K562 (cell line): Measurements from ENCODE around the gene ADAM15. TPM values are rescaled to one million over a fixed set of nuclear protein-coding genes. Genes with fewer than 3 reads are reported as not detected.

Experiments
- ATF7 ChIP-seq: fragments of 450-650 bp; IDR thresholded peaks from 2 replicates; pipeline ENCODE4 v1.7.1; 2014; ENCODE audit warnings: mild to moderate bottlenecking, moderate library complexity
- CAMTA2 ChIP-seq: fragments of 250-450 bp; sonication (Bioruptor Pico); conservative IDR thresholded peaks from 2 replicates; pipeline ENCODE4 v1.5.1; 2022
- DPF2 ChIP-seq: fragments of 450-650 bp; IDR thresholded peaks from 2 replicates; pipeline ENCODE4 v1.6.1; 2016
- GATAD2B ChIP-seq: fragments of 450-650 bp; IDR thresholded peaks from 2 replicates; pipeline ENCODE4 v1.6.1; 2017; ENCODE audit warnings: mild to moderate bottlenecking, borderline replicate concordance
- HINFP ChIP-seq: fragments of 450-650 bp; conservative IDR thresholded peaks from 2 replicates; pipeline ENCODE4 v1.6.1; 2016; ENCODE audit warnings: missing genetic modification characterization, low read depth, mild to moderate bottlenecking, control low read depth, missing compliant biosample characterization
- JUN ChIP-seq, 2 experiments: sonication (generic) in 1 of 2; formaldehyde crosslinking in 1 of 2; IDR thresholded peaks; 2 replicates each; pipeline versions ENCODE4 v1.6.1 to v1.8.0; 2012 to 2022; ENCODE audit warnings: borderline replicate concordance in 2 of 2, mild to moderate bottlenecking in 2 of 2, improper control_type of control experiment in 1 of 2, low read depth in 1 of 2, low read length in 1 of 2, missing genetic modification reagents in 1 of 2
- MAZ ChIP-seq, 2 experiments: fragments of 450-650 bp in 1 of 2; sonication (generic) in 1 of 2; formaldehyde crosslinking; IDR thresholded peaks in 1 of 2; conservative IDR thresholded peaks in 1 of 2; 2 replicates each; pipeline versions ENCODE4 v1.4.0 to v1.5.0; 2020; ENCODE audit warnings: mild to moderate bottlenecking in 1 of 2, missing genetic modification reagents in 1 of 2
- MCM5 ChIP-seq: fragments of 450-650 bp; IDR thresholded peaks from 2 replicates; pipeline ENCODE4 v1.6.1; 2016; ENCODE audit warnings: low read depth
- MIER1 ChIP-seq: fragments of 450-650 bp; IDR thresholded peaks from 2 replicates; pipeline ENCODE4 v1.6.1; 2016; ENCODE audit warnings: antibody characterized with exemption, mild to moderate bottlenecking, low read depth
- NFYB ChIP-seq: IDR thresholded peaks from 2 replicates; pipeline ENCODE4 v1.6.1; 2011; ENCODE audit warnings: mild to moderate bottlenecking, moderate library complexity; ENCODE audit not compliant: insufficient read length; ENCODE audit errors: extremely low read depth
- RCOR1 ChIP-seq, 2 experiments: IDR thresholded peaks; 2 replicates each; pipeline ENCODE4 v1.6.1; 2012; ENCODE audit warnings: low read depth in 2 of 2, low read length in 2 of 2, borderline replicate concordance in 1 of 2, improper control_type of control experiment in 1 of 2
- SP2 ChIP-seq: IDR thresholded peaks from 2 replicates; pipeline ENCODE4 v1.6.1; 2011; ENCODE audit warnings: mild to moderate bottlenecking, low read depth, low read length, moderate library complexity; ENCODE audit not compliant: poor library complexity, severe bottlenecking; ENCODE audit errors: extremely low read depth
- TAF9B ChIP-seq: fragments of 450-650 bp; IDR thresholded peaks from 2 replicates; pipeline ENCODE4 v1.6.1; 2018; ENCODE audit warnings: mild to moderate bottlenecking; ENCODE audit not compliant: partially characterized antibody
- ZNF282 ChIP-seq: sonication (generic); formaldehyde crosslinking; IDR thresholded peaks from 2 replicates; pipeline ENCODE4 v1.8.1; 2023; ENCODE audit warnings: missing genetic modification reagents
- ZNF764 ChIP-seq: fragments of 250-450 bp; sonication (Bioruptor Pico); IDR thresholded peaks from 2 replicates; pipeline ENCODE4 v1.4.0; 2020; ENCODE audit warnings: low read depth, mild to moderate bottlenecking, moderate library complexity
- polyA plus RNA-seq, 8 experiments: library from polyadenylated mRNA; depleted of rRNA in 4 of 8; stranded (reverse) in 5 of 8; unstranded in 3 of 8; fragments of >200 nt; fragmentation: Nextera tagmentation in 2 of 8; fragmentation: Illumina TruSeq in 1 of 8; extraction: Ambion mirVana in 2 of 8; extraction: Trizol in 1 of 8; gene quantifications; 2 replicates each; pipeline versions ENCODE4 v1.2.1 to v1.2.3, GENCODE V29; 2011 to 2014; ENCODE audit warnings: inconsistent platforms in 1 of 8, missing spikeins in 1 of 8
- total RNA-seq, 7 experiments: library from RNA; depleted of rRNA in 6 of 7; stranded (reverse); fragments of >200 nt in 6 of 7; fragmentation: Illumina TruSeq in 2 of 7; extraction: Trizol in 2 of 7; gene quantifications; 2 replicates each; pipeline versions ENCODE4 v1.2.1 to v1.2.3, GENCODE V29; 2011 to 2021; ENCODE audit warnings: low replicate concordance in 1 of 7
- TF ChIP-seq, protein P1 (sequence below): fragments of 450-650 bp; IDR thresholded peaks from 2 replicates; pipeline ENCODE4 v1.6.1; 2017; ENCODE audit warnings: antibody characterized with exemption, mild to moderate bottlenecking
- TF ChIP-seq, protein P2 (sequence below): fragments of 450-650 bp; IDR thresholded peaks from one replicate; pipeline ENCODE4 v1.6.1; 2018; ENCODE audit warnings: mild to moderate bottlenecking, moderate library complexity; ENCODE audit not compliant: partially characterized antibody
- TF ChIP-seq, protein P3 (sequence below): fragments of 450-650 bp; formaldehyde crosslinking; conservative IDR thresholded peaks from 2 replicates; pipeline ENCODE4 v1.4.0; 2022; ENCODE audit warnings: mild to moderate bottlenecking, missing genetic modification characterization

ADAM15 gene
- total and polyA plus RNA-seq, 9 of the 15 experiments (the other 6 are each of a cell fraction or from before 2014, with no cell fraction given) = 0.69 to 72.3 (median 32.8) TPM

- TF ChIP-seq, protein P1, sequence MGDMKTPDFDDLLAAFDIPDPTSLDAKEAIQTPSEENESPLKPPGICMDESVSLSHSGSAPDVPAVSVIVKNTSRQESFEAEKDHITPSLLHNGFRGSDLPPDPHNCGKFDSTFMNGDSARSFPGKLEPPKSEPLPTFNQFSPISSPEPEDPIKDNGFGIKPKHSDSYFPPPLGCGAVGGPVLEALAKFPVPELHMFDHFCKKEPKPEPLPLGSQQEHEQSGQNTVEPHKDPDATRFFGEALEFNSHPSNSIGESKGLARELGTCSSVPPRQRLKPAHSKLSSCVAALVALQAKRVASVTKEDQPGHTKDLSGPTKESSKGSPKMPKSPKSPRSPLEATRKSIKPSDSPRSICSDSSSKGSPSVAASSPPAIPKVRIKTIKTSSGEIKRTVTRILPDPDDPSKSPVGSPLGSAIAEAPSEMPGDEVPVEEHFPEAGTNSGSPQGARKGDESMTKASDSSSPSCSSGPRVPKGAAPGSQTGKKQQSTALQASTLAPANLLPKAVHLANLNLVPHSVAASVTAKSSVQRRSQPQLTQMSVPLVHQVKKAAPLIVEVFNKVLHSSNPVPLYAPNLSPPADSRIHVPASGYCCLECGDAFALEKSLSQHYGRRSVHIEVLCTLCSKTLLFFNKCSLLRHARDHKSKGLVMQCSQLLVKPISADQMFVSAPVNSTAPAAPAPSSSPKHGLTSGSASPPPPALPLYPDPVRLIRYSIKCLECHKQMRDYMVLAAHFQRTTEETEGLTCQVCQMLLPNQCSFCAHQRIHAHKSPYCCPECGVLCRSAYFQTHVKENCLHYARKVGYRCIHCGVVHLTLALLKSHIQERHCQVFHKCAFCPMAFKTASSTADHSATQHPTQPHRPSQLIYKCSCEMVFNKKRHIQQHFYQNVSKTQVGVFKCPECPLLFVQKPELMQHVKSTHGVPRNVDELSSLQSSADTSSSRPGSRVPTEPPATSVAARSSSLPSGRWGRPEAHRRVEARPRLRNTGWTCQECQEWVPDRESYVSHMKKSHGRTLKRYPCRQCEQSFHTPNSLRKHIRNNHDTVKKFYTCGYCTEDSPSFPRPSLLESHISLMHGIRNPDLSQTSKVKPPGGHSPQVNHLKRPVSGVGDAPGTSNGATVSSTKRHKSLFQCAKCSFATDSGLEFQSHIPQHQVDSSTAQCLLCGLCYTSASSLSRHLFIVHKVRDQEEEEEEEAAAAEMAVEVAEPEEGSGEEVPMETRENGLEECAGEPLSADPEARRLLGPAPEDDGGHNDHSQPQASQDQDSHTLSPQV = no peak
- TF ChIP-seq HINFP (tag) (no peak), RCOR1 (IDR thresholded peaks at IDR 0.05; ENCODE audit: borderline replicate concordance in 1 of 2, low read depth in 2 of 2, low read length in 2 of 2) (0 out of 4 replicates have a peak, but pooled peaks of 1 of the 2 experiments have one; percentile 8), ZNF282 (CRISPR knock-in tag) (no peak), CAMTA2 (CRISPR knock-in tag) (no peak), JUN (IDR thresholded peaks at IDR 0.05; ENCODE audit: borderline replicate concordance, low read depth, low read length) (peak; percentile 11; the same call in 1 of the 2 replicates), JUN (CRISPR knock-in tag; IDR thresholded peaks at IDR 0.05; ENCODE audit: borderline replicate concordance) (no peak), ATF7 (peak; percentile 56; the same call in 1 of the 2 replicates), NFYB (peak; percentile 90), TAF9B (peak; percentile 63), GATAD2B (peak; percentile 99), MAZ (CRISPR knock-in tag; conservative IDR thresholded peaks at IDR 0.05 in 1 of 2, IDR thresholded peaks at IDR 0.05 in 1 of 2) (peak; percentile 81 to 93), MIER1 (0 out of 2 replicates have a peak, but pooled peaks have one; percentile 21), MCM5 (no peak), ZNF764 (CRISPR knock-in tag) (no peak), SP2 (peak; percentile 83), DPF2 (peak; percentile 78; the same call in 1 of the 2 replicates)
- TF ChIP-seq, protein P2, sequence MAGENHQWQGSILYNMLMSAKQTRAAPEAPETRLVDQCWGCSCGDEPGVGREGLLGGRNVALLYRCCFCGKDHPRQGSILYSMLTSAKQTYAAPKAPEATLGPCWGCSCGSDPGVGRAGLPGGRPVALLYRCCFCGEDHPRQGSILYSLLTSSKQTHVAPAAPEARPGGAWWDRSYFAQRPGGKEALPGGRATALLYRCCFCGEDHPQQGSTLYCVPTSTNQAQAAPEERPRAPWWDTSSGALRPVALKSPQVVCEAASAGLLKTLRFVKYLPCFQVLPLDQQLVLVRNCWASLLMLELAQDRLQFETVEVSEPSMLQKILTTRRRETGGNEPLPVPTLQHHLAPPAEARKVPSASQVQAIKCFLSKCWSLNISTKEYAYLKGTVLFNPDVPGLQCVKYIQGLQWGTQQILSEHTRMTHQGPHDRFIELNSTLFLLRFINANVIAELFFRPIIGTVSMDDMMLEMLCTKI = no peak
- TF ChIP-seq, protein P3, sequence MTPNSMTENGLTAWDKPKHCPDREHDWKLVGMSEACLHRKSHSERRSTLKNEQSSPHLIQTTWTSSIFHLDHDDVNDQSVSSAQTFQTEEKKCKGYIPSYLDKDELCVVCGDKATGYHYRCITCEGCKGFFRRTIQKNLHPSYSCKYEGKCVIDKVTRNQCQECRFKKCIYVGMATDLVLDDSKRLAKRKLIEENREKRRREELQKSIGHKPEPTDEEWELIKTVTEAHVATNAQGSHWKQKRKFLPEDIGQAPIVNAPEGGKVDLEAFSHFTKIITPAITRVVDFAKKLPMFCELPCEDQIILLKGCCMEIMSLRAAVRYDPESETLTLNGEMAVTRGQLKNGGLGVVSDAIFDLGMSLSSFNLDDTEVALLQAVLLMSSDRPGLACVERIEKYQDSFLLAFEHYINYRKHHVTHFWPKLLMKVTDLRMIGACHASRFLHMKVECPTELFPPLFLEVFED = peak; percentile 97
These were observed 49.2 kb upstream of the ADAM15 start (continued) for GRCh38 chr1:155001675-155002463.
